Activated CD8-positive, alpha-beta T cell treated with anti-CD3 and anti-CD28 coated beads, Interleukin-2, amount 10 ng/mL, durations not matched to agents 7 days and 5 days (primary cell): ENCODE data around the gene CRISPLD2. TPM values are rescaled to one million over a fixed set of nuclear protein-coding genes. Genes with fewer than 3 reads are reported as not detected.

Experiments
- ATAC-seq: fragments of 150-1000 bp; cut with Tn5 transposase; one replicate; pipeline ENCODE4 v1.10.0; 2021; ENCODE audit warnings: moderate library complexity
- CTCF ChIA-PET: fragments of 350-600 bp; sonication (Branson Sonifier 250); formaldehyde crosslinking; loops from one replicate; lab custom pipeline; 2021; ENCODE audit warnings: antibody characterized with exemption; lab: Charles Lee
- POLR2A ChIA-PET: fragments of 350-600 bp; sonication (Branson Sonifier 250); formaldehyde crosslinking; loops from one replicate; lab custom pipeline; 2021; ENCODE audit warnings: antibody characterized with exemption; lab: Charles Lee
- DNase-seq: peaks from one replicate; pipeline ENCODE4 v3.0.0-alpha.2; 2020
- H3K27ac Mint-ChIP-seq: one replicate; pipeline ENCODE4 v1.8.0; 2021; ENCODE audit warnings: mild to moderate bottlenecking, mixed read lengths
- H3K27me3 Mint-ChIP-seq: one replicate; pipeline ENCODE4 v1.8.0; 2021; ENCODE audit warnings: low read depth, mixed read lengths
- H3K36me3 Mint-ChIP-seq: one replicate; pipeline ENCODE4 v1.8.0; 2021; ENCODE audit warnings: low read depth, mixed read lengths
- H3K4me1 Mint-ChIP-seq: one replicate; pipeline ENCODE4 v1.8.0; 2021; ENCODE audit warnings: low read depth, mixed read lengths
- H3K4me3 Mint-ChIP-seq: one replicate; pipeline ENCODE4 v1.8.0; 2021; ENCODE audit warnings: mild to moderate bottlenecking, mixed read lengths
- H3K9me3 Mint-ChIP-seq: one replicate; pipeline ENCODE4 v1.8.0; 2022; ENCODE audit warnings: mixed read lengths; ENCODE audit not compliant: insufficient read depth
- total RNA-seq, 2 experiments: library from RNA; stranded (reverse); gene quantifications; one replicate each; pipeline ENCODE4 v1.2.3, GENCODE V29; 2021

Gene CRISPLD2
- total RNA-seq: not detected

GRCh38 chr16:84819644-84820304 lies at the start of gene CRISPLD2:
TSS of gene CRISPLD2 (plus strand) at chr16:84819985. CDS start at chr16:84838496, 18,511 bp downstream.
- H3K4me1 Mint-ChIP-seq: peaks cover 8% of the 10 kb centered on the region
- H3K27me3 Mint-ChIP-seq: peaks cover 44% of the 10 kb centered on the region
- ATAC-seq (peak; percentile 99), DNase-seq (peak; percentile 85)
- no peak within 1 kb of the TSS for H3K27ac Mint-ChIP-seq
- H3K4me3 Mint-ChIP-seq: peak within 1 kb of the TSS; percentile 50
- POLR2A ChIA-PET: no interaction called here
- no peaks in the 10 kb centered on the region for H3K36me3 Mint-ChIP-seq
- H3K9me3 Mint-ChIP-seq: no peaks in the 10 kb centered on the region
- CTCF ChIA-PET: interaction anchor here (1.1 to 3.9 kb wide), 2 partner anchors 66 to 107 kb away, joined by 3 to 10 read pairs; no protein-coding TSS in a partner anchor

GRCh38 chr16:84773312-84773711 lies 46.5 kb upstream of the CRISPLD2 start:
- no peak for ATAC-seq
- Mint-ChIP-seq H3K27ac (no peak overlapping the region), H3K4me1 (peaks cover 12% of the 10 kb centered on the region), H3K36me3 (peaks cover 44% of the 10 kb centered on the region), H3K4me3 (no peak overlapping the region), H3K27me3 (no peaks in the 10 kb centered on the region), H3K9me3 (no peaks in the 10 kb centered on the region)
- CTCF ChIA-PET: interaction anchor here (1.0 to 3.0 kb wide), 4 partner anchors 19 to 179 kb away, joined by 4 to 13 read pairs (median 8); no protein-coding TSS in a partner anchor
- DNase-seq: no peak
- POLR2A ChIA-PET: no interaction called here

- no peak for DNase-seq
- no peaks in the 10 kb centered on the region for H3K9me3 Mint-ChIP-seq
- H3K27me3 Mint-ChIP-seq: no peaks in the 10 kb centered on the region
- peaks cover 38% of the 10 kb centered on the region for H3K36me3 Mint-ChIP-seq
- no peak overlapping the region for H3K27ac Mint-ChIP-seq
- ATAC-seq: no peak
- CTCF ChIA-PET: interaction anchor here (1.7 kb wide), 1 partner anchor 20 kb away, joined by 4 read pairs; no protein-coding TSS in a partner anchor
- no peak overlapping the region for H3K4me3 Mint-ChIP-seq
- POLR2A ChIA-PET: no interaction called here
- H3K4me1 Mint-ChIP-seq: no peaks in the 10 kb centered on the region
Measured at GRCh38 chr16:84774810-84775209, 45.0 kb upstream of the CRISPLD2 start.

- Mint-ChIP-seq H3K4me3 (no peak overlapping the region), H3K4me1 (no peaks in the 10 kb centered on the region)
Measured at GRCh38 chr16:84775262-84775810, 44.4 kb upstream of the CRISPLD2 start.

GRCh38 chr16:84777435-84777834 lies 42.4 kb upstream of the CRISPLD2 start:
- POLR2A ChIA-PET: no interaction called here
- Mint-ChIP-seq H3K4me1 (no peaks in the 10 kb centered on the region), H3K27ac (no peak overlapping the region), H3K4me3 (no peak overlapping the region), H3K9me3 (no peaks in the 10 kb centered on the region), H3K36me3 (peaks cover 37% of the 10 kb centered on the region), H3K27me3 (no peaks in the 10 kb centered on the region)
- CTCF ChIA-PET: no interaction called here
- no peak for DNase-seq
- no peak for ATAC-seq

More at GRCh38 chr16:84775262-84775810, 44.4 kb upstream of the CRISPLD2 start:
- DNase-seq: no peak
- POLR2A ChIA-PET: no interaction called here
- Mint-ChIP-seq H3K36me3 (peaks cover 38% of the 10 kb centered on the region), H3K9me3 (no peaks in the 10 kb centered on the region), H3K27ac (no peak overlapping the region), H3K27me3 (no peaks in the 10 kb centered on the region)
- ATAC-seq: no peak
- CTCF ChIA-PET: interaction anchor here (1.7 kb wide), 1 partner anchor 20 kb away, joined by 4 read pairs; no protein-coding TSS in a partner anchor

- H3K4me3 Mint-ChIP-seq: no peak overlapping the region
- no peaks in the 10 kb centered on the region for H3K9me3 Mint-ChIP-seq
- ATAC-seq (no peak), DNase-seq (no peak)
- no peaks in the 10 kb centered on the region for H3K4me1 Mint-ChIP-seq
- H3K27me3 Mint-ChIP-seq: no peaks in the 10 kb centered on the region
- ChIA-PET CTCF (no interaction called here), POLR2A (no interaction called here)
- no peak overlapping the region for H3K27ac Mint-ChIP-seq
- H3K36me3 Mint-ChIP-seq: peaks cover 29% of the 10 kb centered on the region
Measured at GRCh38 chr16:84778720-84779119, 41.1 kb upstream of the CRISPLD2 start.

- ATAC-seq (no peak), DNase-seq (no peak)
- H3K4me1 Mint-ChIP-seq: no peaks in the 10 kb centered on the region
- CTCF ChIA-PET: interaction anchor here (1.0 to 1.2 kb wide), 2 partner anchors 108 to 191 kb away, joined by 3 read pairs; no protein-coding TSS in a partner anchor
- POLR2A ChIA-PET: no interaction called here
- H3K4me3 Mint-ChIP-seq: no peak overlapping the region
- H3K27me3 Mint-ChIP-seq: no peaks in the 10 kb centered on the region
- peaks cover 23% of the 10 kb centered on the region for H3K36me3 Mint-ChIP-seq
- no peak overlapping the region for H3K27ac Mint-ChIP-seq
- no peaks in the 10 kb centered on the region for H3K9me3 Mint-ChIP-seq
Measured at GRCh38 chr16:84780063-84780462, 39.7 kb upstream of the CRISPLD2 start.

GRCh38 chr16:84780544-84781376 lies 39.0 kb upstream of the CRISPLD2 start:
- DNase-seq: no peak
- peaks cover 19% of the 10 kb centered on the region for H3K36me3 Mint-ChIP-seq
- no peak for ATAC-seq
- no peaks in the 10 kb centered on the region for H3K27me3 Mint-ChIP-seq
- ChIA-PET POLR2A (no interaction called here), CTCF (interaction anchor here (1.0 to 1.2 kb wide), 2 partner anchors 109 to 190 kb away, joined by 3 read pairs; no protein-coding TSS in a partner anchor)
- H3K4me3 Mint-ChIP-seq: no peak overlapping the region
- H3K4me1 Mint-ChIP-seq: no peaks in the 10 kb centered on the region
- no peaks in the 10 kb centered on the region for H3K9me3 Mint-ChIP-seq
- no peak overlapping the region for H3K27ac Mint-ChIP-seq

- Mint-ChIP-seq H3K27me3 (no peaks in the 10 kb centered on the region), H3K36me3 (peaks cover 16% of the 10 kb centered on the region), H3K9me3 (no peaks in the 10 kb centered on the region), H3K4me1 (no peaks in the 10 kb centered on the region), H3K4me3 (no peak overlapping the region), H3K27ac (no peak overlapping the region)
- ATAC-seq: no peak
- ChIA-PET POLR2A (no interaction called here), CTCF (no interaction called here)
- no peak for DNase-seq
Measured at GRCh38 chr16:84782846-84783245, 36.9 kb upstream of the CRISPLD2 start.

GRCh38 chr16:84785843-84786581 lies 33.8 kb upstream of the CRISPLD2 start:
- CTCF ChIA-PET: no interaction called here
- H3K4me1 Mint-ChIP-seq: no peaks in the 10 kb centered on the region
- POLR2A ChIA-PET: no interaction called here
- no peaks in the 10 kb centered on the region for H3K36me3 Mint-ChIP-seq
- H3K27me3 Mint-ChIP-seq: no peaks in the 10 kb centered on the region
- DNase-seq (no peak), ATAC-seq (no peak)
- H3K9me3 Mint-ChIP-seq: no peaks in the 10 kb centered on the region
- no peak overlapping the region for H3K27ac Mint-ChIP-seq
- H3K4me3 Mint-ChIP-seq: no peak overlapping the region

- Mint-ChIP-seq H3K9me3 (no peaks in the 10 kb centered on the region), H3K4me1 (no peaks in the 10 kb centered on the region), H3K27me3 (no peaks in the 10 kb centered on the region), H3K4me3 (no peak overlapping the region), H3K27ac (no peak overlapping the region), H3K36me3 (no peaks in the 10 kb centered on the region)
- DNase-seq: no peak
- CTCF ChIA-PET: interaction anchor here (1.2 kb wide), 1 partner anchor 48 kb away, joined by 3 read pairs; no protein-coding TSS in a partner anchor
- no peak for ATAC-seq
- POLR2A ChIA-PET: no interaction called here
Measured at GRCh38 chr16:84786605-84787262, 33.1 kb upstream of the CRISPLD2 start.
